ENCODE data around the gene RASSF10.

- TF ChIP-seq CTCF (conservative IDR thresholded peaks at IDR 0.05) (no peak), ZFX (IDR thresholded peaks at IDR 0.05) (no peak)
Measured at GRCh38 chr11:13033760-13034533, 24.8 kb downstream of the RASSF10 start.
